Panc1 (cell line): ENCODE results near the gene SFTA2. TPM values are rescaled to one million over a fixed set of nuclear protein-coding genes. Genes with fewer than 3 reads are reported as not detected.

Source experiments
- ATAC-seq: fragments of 200-7000 bp; cut with Tn5 transposase; 2 replicates; pipeline ENCODE4 v1.9.1; 2020; ENCODE audit warnings: mild to moderate bottlenecking, moderate library complexity
- BruUV-seq: library from RNA; stranded (reverse); fragments of 400-500 nt; replicated peaks from 2 replicates; lab custom pipeline; 2021; lab: Mats Ljungman, UMichigan
- CTCF ChIA-PET: fragments of 300-600 bp; sonication (Branson Sonifier 250); formaldehyde crosslinking; loops from one replicate; lab custom pipeline; 2022; ENCODE audit warnings: antibody characterized with exemption; lab: Charles Lee
- POLR2A ChIA-PET: fragments of 300-600 bp; sonication (Branson Sonifier 250); formaldehyde crosslinking; loops from one replicate; lab custom pipeline; 2022; ENCODE audit warnings: antibody characterized with exemption; lab: Charles Lee
- DNase-seq: peaks from one replicate; pipeline ENCODE4 v3.0.0-alpha.2; 2010; ENCODE audit warnings: low read depth, low spot score
- H3K27ac ChIP-seq: 2 replicates; pipeline ENCODE4 v1.5.1; 2011; ENCODE audit warnings: mild to moderate bottlenecking, low read length, inconsistent platforms
- H3K27me3 ChIP-seq: fragments of 200-500 bp; sonication (Bioruptor generic); 2 replicates; pipeline ENCODE4 v1.6.0; 2014; ENCODE audit warnings: low read length, inconsistent platforms; ENCODE audit not compliant: control insufficient read depth, insufficient read depth
- H3K36me3 ChIP-seq: fragments of 200-500 bp; sonication (Bioruptor generic); 2 replicates; pipeline ENCODE4 v1.5.1; 2014; ENCODE audit warnings: inconsistent platforms, mild to moderate bottlenecking, low read length, moderate library complexity; ENCODE audit not compliant: control insufficient read depth, insufficient read depth
- H3K4me1 ChIP-seq: 2 replicates; pipeline ENCODE4 v1.5.1; 2011; ENCODE audit warnings: inconsistent platforms, mild to moderate bottlenecking, low read length, moderate library complexity; ENCODE audit not compliant: control insufficient read depth, insufficient read depth
- H3K4me3 ChIP-seq, 2 experiments: 2 replicates each; pipeline ENCODE4 v1.5.1; 2011 to 2012; ENCODE audit warnings: low read depth in 2 of 2, low read length in 2 of 2, mild to moderate bottlenecking in 2 of 2, inconsistent platforms in 1 of 2, moderate library complexity in 1 of 2
- H3K9me3 ChIP-seq: fragments of 200-500 bp; sonication (Bioruptor generic); 2 replicates; pipeline ENCODE4 v1.5.1; 2014; ENCODE audit warnings: low read depth, mild to moderate bottlenecking, inconsistent platforms, low read length, moderate library complexity; ENCODE audit not compliant: control insufficient read depth, insufficient read depth
- POLR2AphosphoS5 ChIP-seq: IDR thresholded peaks from 2 replicates; pipeline ENCODE4 v1.6.1; 2012; ENCODE audit warnings: mild to moderate bottlenecking, low read depth, low read length, moderate library complexity
- SIN3A ChIP-seq: IDR thresholded peaks from 2 replicates; pipeline ENCODE4 v1.6.1; 2012; ENCODE audit warnings: low read depth, mild to moderate bottlenecking, low read length, moderate library complexity, borderline replicate concordance; ENCODE audit not compliant: insufficient read depth
- TCF7L2 ChIP-seq: IDR thresholded peaks from 2 replicates; pipeline ENCODE4 v1.6.1; 2011; ENCODE audit warnings: mild to moderate bottlenecking, low read depth, low read length, inconsistent platforms
- in situ Hi-C: cut with HindIII; loops from 2 replicates; pipeline ENCODE4 v1.10.0; 2016; ENCODE audit warnings: low sequenced_read_pairs, low pct_unique_long_range_greater_than_20kb
- intact Hi-C: fragments of 100-400 bp; cut with micrococcal nuclease; formaldehyde crosslinking; loops from one replicate; pipeline ENCODE4 v1.10.0; 2022; ENCODE audit not compliant: unreplicated experiment
- total RNA-seq: library from RNA; stranded (reverse); gene quantifications from one replicate; pipeline ENCODE4 v1.2.1, GENCODE V29; 2021; ENCODE audit not compliant: unreplicated experiment
- TF ChIP-seq, protein P1 (sequence below): fragments of 450-650 bp; IDR thresholded peaks from 2 replicates; pipeline ENCODE4 v1.5.1; 2017; ENCODE audit warnings: mild to moderate bottlenecking
- TF ChIP-seq, protein P2 (sequence below), 2 experiments: IDR thresholded peaks; 2 replicates each; pipeline ENCODE4 v1.6.1; 2011 to 2012; ENCODE audit warnings: low read depth in 2 of 2, control low read depth in 1 of 2, low read length in 1 of 2, mild to moderate bottlenecking in 1 of 2, moderate library complexity in 1 of 2; ENCODE audit not compliant: insufficient read depth in 1 of 2

Gene SFTA2
- total RNA-seq, 1 experiment from 2014 or later: not detected

DNA sequence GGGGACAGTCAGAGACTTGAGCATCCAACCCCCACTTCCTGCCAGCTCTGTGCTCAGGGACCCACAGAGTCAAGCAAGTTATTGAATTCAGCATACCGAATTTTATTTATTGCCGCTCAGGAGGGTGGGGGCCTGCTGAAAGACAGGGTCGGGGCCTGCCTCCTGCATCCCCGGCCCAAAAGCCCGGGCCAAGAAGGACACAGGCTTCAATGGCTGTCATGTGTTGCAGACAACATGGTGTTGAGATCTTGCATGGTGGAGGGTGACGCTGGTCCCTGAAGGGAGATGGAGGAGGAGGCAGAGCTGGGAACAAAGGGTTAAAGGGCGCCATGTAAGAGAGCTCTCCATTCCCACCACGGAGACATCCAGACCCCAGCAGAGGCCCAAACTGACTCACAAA is 698 bp downstream of the SFTA2 start:
- H3K27me3 ChIP-seq: no peaks in the 10 kb centered on the region
- DNase-seq: no peak
- H3K4me3 ChIP-seq: no peak overlapping the region
- in situ Hi-C loops: no loop called here
- CTCF ChIA-PET: interaction anchor here (0.6 kb wide), 1 partner anchor 422 kb away, joined by 3 read pairs; no protein-coding TSS in a partner anchor
- intact Hi-C loops: loop anchor here (5.0 kb wide), 1 partner anchor 141 kb away; no protein-coding TSS in a partner anchor
- no peaks in the 10 kb centered on the region for H3K36me3 ChIP-seq
- H3K27ac ChIP-seq: no peak overlapping the region
- BruUV-seq: no TSS peak
- H3K4me1 ChIP-seq: no peaks in the 10 kb centered on the region
- no peak for ATAC-seq
- TF ChIP-seq TCF7L2 (no peak), POLR2AphosphoS5 (no peak), SIN3A (no peak)
- TF ChIP-seq, protein P1, sequence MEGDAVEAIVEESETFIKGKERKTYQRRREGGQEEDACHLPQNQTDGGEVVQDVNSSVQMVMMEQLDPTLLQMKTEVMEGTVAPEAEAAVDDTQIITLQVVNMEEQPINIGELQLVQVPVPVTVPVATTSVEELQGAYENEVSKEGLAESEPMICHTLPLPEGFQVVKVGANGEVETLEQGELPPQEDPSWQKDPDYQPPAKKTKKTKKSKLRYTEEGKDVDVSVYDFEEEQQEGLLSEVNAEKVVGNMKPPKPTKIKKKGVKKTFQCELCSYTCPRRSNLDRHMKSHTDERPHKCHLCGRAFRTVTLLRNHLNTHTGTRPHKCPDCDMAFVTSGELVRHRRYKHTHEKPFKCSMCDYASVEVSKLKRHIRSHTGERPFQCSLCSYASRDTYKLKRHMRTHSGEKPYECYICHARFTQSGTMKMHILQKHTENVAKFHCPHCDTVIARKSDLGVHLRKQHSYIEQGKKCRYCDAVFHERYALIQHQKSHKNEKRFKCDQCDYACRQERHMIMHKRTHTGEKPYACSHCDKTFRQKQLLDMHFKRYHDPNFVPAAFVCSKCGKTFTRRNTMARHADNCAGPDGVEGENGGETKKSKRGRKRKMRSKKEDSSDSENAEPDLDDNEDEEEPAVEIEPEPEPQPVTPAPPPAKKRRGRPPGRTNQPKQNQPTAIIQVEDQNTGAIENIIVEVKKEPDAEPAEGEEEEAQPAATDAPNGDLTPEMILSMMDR: no peak
- TF ChIP-seq, protein P2, sequence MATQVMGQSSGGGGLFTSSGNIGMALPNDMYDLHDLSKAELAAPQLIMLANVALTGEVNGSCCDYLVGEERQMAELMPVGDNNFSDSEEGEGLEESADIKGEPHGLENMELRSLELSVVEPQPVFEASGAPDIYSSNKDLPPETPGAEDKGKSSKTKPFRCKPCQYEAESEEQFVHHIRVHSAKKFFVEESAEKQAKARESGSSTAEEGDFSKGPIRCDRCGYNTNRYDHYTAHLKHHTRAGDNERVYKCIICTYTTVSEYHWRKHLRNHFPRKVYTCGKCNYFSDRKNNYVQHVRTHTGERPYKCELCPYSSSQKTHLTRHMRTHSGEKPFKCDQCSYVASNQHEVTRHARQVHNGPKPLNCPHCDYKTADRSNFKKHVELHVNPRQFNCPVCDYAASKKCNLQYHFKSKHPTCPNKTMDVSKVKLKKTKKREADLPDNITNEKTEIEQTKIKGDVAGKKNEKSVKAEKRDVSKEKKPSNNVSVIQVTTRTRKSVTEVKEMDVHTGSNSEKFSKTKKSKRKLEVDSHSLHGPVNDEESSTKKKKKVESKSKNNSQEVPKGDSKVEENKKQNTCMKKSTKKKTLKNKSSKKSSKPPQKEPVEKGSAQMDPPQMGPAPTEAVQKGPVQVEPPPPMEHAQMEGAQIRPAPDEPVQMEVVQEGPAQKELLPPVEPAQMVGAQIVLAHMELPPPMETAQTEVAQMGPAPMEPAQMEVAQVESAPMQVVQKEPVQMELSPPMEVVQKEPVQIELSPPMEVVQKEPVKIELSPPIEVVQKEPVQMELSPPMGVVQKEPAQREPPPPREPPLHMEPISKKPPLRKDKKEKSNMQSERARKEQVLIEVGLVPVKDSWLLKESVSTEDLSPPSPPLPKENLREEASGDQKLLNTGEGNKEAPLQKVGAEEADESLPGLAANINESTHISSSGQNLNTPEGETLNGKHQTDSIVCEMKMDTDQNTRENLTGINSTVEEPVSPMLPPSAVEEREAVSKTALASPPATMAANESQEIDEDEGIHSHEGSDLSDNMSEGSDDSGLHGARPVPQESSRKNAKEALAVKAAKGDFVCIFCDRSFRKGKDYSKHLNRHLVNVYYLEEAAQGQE (IDR thresholded peaks at IDR 0.05; ENCODE audit: insufficient read depth in 1 of 2, low read depth in 2 of 2, low read length in 1 of 2): no peak
- POLR2A ChIA-PET: no interaction called here
- 0 out of 2 replicates have a peak, but pooled peaks cover 3% of the 10 kb centered on the region for H3K9me3 ChIP-seq

GRCh38 chr6:30930506-30930905 is 1.5 kb downstream of the SFTA2 start:
- BruUV-seq: no TSS peak
- Histone ChIP-seq H3K27me3 (no peaks in the 10 kb centered on the region), H3K9me3 (0 out of 2 replicates have a peak, but pooled peaks cover 3% of the 10 kb centered on the region), H3K4me1 (no peaks in the 10 kb centered on the region), H3K36me3 (no peaks in the 10 kb centered on the region), H3K4me3 (no peak overlapping the region), H3K27ac (no peak overlapping the region)
- intact Hi-C loops (loop anchor here (5.0 kb wide), 1 partner anchor 142 kb away; no protein-coding TSS in a partner anchor), in situ Hi-C loops (no loop called here)
- ChIA-PET POLR2A (no interaction called here), CTCF (no interaction called here)
- TF ChIP-seq SIN3A (no peak), POLR2AphosphoS5 (no peak), TCF7L2 (no peak)
- TF ChIP-seq, protein P2 (IDR thresholded peaks at IDR 0.05; ENCODE audit: insufficient read depth in 1 of 2, low read depth in 2 of 2, low read length in 1 of 2): no peak
- TF ChIP-seq, protein P1: no peak
- DNase-seq (no peak), ATAC-seq (no peak)
